GM21423 (cell line): ENCODE results near the gene NECAB2.

Source experiments
- ATAC-seq: cut with Tn5 transposase; IDR thresholded peaks from one replicate; pipeline ENCODE4 v1.9.1; 2021; ENCODE audit warnings: mild to moderate bottlenecking, moderate library complexity; ENCODE audit not compliant: unreplicated experiment

Gene NECAB2

DNA sequence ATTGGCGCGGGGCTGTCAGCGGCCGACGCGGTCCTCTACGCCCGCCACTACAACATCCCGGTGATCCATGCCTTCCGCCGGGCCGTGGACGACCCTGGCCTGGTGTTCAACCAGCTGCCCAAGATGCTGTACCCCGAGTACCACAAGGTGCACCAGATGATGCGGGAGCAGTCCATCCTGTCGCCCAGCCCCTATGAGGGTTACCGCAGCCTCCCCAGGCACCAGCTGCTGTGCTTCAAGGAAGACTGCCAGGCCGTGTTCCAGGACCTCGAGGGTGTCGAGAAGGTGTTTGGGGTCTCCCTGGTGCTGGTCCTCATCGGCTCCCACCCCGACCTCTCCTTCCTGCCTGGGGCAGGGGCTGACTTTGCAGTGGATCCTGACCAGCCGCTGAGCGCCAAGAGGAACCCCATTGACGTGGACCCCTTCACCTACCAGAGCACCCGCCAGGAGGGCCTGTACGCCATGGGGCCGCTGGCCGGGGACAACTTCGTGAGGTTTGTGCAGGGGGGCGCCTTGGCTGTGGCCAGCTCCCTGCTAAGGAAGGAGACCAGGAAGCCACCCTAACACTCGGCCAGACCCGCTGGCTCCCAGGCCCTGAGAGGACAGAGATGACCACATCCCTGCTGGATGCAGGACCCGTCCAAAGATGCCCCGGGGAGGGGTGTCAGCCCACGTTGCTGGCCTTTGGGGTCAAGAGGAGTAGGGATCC, 2.4 kb upstream of the NECAB2 start:
- ATAC-seq: no peak

DNA sequence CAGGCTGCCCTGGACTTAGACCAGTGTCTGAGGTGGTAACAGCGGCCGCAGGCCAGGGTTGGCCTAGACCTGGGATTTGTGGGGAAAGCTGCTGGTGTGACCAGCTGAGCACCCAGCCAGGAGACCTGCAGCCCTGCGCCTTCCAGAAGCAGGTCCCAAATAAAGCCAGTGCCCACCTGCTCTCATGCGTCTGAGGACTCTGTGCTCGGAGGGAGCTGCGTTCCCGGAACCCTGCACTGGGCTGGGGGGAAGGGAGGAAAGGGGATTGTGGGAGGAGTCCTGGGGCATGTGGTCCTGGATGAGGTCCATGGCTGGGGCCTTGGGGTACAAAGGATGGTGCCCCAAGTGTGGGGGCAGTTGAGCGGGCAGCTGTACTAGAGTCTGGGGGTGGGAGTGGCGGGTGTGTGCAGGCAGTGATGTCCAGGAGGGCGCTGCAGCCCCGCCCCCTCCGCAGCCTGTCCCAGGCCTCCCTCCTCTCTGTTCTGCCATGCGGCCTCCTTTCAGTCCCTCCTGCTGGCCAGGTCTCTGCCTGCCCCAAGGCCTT, 1.8 kb upstream of the NECAB2 start:
- ATAC-seq: no peak

DNA sequence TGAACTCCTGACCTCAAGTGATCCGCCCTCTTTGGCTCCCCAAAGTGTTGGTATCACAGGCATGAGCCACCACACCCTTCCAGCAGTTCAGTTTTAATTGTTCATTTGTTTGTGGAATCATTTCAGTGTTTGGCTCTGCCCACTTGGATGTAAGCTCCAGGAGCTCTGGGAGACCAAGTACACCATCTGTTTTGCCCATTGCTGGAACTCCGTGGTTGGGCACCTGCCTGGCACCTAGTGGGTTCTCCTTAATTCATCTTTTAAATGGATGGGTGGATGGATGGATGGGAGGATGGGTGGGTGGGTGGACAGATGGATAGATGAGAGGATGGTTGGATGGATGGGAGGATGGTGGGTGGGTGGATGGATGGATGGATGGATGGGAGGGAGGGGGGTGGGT, 953 bp upstream of the NECAB2 start:
- no peak for ATAC-seq

DNA sequence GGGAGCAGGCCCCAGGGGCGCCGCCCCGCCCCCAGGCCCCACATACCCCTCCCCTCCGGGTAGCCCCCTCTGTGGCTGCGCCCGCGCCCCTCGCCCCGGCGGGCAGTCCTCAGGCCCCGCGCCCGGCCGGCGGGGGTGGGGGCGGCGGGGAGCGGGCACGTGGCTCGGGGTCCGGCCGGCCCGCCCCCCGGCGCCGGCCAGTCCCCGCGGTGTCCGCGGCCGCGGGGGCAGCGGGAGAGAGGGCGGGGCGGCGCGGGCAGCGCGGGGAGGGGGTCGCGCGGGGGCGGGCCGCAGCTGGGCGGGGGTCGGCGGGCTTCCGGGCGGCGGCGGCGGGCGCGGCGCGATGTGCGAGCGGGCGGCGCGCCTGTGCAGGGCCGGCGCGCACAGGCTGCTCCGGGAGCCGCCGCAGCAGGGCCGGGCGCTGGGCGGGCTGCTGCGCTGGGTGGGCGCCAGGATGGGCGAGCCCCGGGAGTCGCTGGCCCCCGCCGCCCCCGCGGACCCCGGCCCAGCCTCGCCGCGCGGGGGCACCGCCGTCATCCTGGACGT, 335 bp downstream of the NECAB2 start:
- ATAC-seq: no peak

DNA sequence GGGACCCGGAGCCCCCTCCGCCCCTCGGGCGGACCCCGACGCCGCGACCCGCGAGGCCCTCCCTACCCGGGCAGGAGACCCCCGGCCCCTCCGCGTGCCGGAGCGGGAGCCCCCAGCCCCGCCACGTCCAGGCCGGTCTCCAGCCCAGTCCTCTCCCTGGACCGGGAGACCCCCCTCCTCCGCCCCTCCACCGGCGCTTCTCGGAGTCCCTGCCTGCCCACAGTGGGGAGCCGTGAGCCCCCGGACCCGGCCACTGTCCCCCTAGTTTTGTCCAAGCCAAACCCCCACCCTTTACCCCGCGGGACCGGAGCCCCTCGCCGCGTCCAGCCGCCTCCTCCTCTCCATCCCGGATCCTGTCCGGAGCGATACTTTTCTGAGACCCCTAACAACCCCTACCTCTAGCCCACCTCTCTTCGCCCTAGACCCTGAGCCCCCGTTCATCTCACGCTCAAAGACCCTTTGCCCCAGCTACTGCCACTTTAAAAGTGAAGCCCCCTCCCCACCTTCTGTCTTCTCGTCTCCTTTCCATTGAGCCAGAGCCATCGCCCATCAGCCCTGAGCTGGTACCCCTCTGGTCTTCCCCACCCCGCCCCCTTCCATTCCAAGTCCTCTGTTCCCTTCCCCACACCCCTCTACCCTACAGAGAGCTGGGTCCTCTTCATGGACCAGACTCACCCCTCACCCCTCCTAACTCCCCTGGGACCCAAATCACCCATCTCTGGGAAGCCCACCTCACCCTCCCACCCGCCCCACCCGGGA, 1.0 kb downstream of the NECAB2 start:
- ATAC-seq: no peak

DNA sequence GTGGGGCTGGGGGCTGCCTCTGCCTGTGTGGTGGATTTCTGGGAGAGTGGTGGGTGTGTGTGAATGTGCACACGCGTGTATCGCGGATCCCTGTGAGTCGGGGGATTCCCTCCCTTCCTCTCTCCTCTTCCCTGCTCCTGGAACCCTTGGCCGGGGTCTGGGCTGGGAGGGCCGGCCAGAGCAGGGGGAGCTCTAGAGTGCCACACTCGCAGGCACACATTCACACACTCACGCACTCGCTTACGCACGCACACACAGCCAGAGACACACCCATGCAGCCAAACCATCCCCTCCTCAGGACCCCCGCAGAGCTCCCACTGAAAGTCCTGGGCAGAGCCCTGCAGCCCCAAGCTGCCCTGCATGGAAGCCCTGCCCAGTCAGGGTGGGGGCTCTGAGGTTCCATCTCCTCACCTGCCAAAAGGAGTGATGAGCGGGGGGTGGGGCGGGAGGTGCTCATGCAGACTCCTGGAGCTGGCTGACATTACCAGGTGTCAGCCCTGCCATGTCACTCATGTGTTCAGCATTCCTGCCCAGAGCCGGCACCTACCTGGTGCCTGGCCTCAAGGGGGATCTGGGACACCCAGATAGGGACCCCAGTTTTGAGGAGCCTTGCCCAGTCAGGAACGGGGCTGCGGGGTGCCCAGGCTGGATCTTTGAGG, 1.9 kb downstream of the NECAB2 start:
- ATAC-seq: no peak

DNA sequence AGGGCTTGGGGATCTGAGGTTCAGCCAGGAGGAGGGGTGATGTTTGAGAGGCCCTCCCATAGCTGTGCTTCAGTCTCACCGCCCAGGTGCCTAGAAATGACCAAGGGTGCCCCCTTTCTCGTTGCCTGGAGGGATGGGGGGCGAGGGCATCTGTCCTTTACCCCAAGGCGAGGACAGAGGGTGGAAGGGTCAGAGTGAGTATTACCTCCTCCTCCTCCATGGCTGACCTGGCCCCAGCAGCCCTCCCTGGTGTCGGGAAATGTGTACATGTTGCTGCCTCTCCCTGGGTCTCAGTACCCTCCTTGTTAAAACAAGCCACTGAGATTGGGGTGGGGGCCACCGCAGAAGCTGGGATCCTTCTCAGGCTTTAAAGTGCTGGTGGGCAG, 2.4 kb downstream of the NECAB2 start:
- no peak for ATAC-seq

DNA sequence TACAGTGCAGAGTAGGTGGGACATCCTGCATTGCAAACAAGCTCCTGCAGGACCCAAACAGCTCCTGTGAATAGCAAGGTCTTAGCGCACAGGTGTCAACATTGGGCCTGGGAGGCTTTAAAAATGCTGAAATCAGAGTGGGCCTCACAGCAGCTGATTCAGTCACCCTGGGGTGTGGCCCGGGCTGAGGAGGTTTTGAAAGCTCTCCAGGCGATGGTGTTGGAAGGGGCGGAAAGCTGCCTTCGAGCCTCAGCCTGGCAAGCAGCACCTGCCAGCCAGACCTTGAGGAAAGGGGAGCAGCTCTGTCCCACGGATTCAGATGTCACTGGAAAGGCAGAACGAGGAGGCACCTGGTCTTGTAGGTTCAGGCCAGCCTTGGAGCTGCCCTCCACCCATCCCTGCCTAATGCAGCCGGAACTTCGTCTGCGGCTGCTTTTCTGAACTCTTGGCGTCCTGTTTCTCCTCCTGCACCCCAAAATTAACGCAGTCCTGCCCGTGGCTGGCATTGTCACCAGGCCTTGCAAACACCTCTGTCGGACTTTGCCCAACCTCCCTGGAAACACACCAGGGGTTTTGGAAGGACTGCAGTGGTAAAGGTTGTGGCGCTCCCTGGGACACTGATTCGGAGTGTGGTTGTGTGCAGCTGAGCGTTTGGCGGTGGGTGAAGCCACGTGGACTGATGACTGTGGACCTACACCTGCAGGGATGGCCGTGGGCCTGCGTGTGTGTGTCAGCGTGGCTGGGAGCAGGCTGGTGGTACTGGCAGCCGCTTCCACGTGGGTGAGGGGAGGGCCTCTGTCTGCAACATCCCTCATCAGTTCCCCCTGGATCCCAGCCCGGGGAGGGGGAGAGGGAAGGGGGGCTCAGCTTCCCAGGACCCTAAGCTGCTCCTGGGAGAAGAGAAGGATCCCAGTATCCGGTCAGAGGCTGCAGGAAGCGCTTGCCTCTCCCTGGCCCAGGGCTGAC, 3.4 kb downstream of the NECAB2 start:
- no peak for ATAC-seq

DNA sequence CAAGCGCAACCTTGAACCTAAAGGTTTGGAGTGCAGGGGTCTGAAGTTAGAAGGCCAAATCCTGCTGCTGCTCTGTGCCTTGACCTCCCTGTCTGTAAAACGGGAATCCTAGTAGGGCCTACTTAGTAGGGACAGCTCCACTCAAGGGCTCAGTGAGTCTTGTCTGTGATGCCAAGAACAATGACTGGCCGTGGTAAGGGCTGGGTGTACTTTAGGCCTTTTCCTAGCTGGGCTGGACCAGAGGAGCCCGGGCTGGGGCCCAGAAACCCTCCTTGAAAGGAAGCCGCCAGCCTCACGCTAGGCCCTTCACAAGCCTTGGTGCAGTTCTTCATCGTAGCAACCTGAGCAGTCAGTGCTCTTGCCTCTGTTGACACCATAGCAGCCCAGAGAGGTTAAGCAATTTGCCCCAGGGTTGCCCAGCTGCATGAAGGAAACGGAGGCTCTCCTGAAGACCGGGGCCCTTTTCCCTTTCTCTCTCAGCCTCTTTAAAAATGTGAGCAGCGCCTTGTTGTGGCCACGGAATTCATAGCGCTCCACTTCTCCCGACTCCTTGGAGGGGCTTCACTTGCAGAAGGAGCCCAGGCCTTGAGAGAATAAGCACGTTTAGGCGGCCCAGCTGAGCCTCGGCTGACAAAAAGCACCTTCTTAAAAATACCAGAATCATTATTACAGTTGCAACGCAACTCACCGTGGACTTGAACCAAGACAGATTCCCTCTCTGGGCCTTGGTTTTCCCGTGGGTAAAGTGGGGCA, 4.4 kb downstream of the NECAB2 start:
- no peak for ATAC-seq

DNA sequence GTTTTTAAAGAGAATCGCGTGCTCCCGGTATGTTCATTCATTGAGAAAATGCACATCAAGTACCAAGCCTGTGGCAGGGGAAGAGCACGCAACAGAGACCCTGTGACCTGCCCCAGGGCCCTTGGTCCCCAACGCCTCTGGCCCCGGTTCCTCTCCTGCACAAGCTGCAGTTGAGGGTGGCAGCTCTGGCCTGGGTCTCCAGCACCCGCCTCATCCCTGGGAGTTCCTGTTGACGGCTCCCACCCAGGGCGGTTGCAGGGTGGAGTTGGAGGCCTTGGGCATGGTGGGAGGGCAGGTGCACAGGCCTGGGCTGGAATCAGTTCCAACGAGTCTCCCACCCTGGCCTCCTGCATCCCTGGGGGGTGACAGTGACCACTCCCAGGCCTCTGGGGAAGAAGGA, 5.0 kb downstream of the NECAB2 start:
- no peak for ATAC-seq

DNA sequence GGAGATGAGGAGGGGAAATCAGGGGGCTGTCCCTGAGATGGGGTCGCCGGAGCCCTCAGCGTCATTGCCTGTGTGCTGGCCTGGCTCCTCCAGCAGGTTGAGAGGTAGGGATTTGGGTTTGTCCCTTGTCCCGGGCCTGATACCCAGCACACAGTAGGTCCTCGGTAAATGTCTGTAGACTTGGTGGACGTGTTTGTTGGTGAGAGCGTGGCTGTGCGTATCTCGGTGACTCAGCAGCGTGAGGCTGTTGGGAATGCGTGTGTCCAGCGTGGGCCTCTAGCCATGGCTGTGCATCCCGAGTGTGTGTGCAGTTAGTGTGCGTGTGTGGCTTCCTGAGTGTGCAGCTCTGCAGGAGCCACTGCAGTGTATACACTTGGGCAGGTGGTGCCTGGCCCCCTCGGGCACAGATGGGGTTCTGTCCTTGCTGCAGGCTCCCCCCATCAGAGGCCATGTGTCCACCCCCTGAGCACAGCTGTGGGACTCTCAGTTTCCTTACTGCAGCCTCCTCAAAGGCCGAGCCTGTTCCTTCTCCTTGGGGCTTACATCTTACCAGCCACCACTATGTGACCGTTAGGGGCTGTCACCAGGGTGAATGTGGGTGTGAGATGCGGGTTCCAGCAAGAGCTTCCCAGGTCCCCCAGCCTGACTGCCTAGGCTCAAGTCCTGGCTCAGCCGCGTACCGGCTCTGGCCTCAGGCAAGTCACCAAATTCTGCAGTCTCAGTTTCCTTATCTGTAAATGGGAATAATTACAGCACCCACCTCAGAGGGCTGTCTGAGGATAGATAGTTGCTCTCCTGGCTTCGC, 5.7 kb downstream of the NECAB2 start:
- ATAC-seq: no peak

DNA sequence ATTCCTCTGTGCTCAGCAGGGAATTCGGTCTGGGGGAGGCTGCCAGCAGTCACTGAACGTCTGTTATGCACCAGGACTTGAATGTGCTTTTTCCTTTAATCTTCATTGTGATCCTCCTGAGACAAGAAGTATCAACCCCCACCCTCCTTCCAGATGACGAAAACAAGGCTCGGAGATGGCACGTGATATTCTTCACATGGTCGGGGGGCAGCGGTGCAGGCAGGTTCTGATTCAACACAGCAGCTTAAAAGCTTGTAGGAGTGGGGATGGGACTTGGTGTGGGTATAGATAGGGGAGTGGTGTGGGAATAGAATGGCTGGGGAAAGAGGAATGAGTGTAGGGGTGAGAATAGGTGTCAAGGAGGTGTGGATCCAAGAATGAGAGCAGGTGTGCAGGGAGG, 6.4 kb downstream of the NECAB2 start:
- ATAC-seq: no peak

DNA sequence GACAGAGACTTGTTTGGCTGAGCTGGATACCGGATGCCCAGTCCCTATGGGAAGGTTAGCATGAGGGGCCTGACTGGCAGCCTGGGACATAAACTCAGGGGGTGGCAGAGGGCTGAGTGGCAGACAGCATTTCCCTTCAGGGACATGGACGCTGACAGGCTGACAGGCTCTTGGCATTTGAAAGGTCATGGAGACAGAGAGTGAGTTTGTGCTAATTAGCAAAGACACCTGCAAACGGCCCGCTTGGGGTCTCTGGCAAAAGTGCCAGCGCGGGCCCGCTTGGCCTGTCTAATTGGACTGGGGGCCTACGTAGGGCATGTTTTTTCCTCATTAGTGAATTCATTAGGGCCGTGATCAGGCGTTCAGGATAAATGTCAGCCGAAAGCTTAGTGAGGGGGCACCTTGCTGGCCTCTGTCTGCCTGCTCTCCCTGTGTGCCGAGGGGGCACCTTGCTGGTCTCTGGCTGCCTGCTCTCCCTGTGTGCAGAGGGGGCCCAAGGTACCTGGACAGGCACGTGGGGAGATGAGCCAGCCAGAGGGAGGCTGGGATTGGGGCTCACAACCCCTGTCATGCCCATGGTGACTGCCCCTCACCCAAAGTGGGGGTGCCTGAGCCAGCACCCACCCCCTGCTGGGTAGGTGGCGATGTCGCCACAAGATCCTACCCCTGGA, 7.7 kb downstream of the NECAB2 start:
- ATAC-seq: no peak

DNA sequence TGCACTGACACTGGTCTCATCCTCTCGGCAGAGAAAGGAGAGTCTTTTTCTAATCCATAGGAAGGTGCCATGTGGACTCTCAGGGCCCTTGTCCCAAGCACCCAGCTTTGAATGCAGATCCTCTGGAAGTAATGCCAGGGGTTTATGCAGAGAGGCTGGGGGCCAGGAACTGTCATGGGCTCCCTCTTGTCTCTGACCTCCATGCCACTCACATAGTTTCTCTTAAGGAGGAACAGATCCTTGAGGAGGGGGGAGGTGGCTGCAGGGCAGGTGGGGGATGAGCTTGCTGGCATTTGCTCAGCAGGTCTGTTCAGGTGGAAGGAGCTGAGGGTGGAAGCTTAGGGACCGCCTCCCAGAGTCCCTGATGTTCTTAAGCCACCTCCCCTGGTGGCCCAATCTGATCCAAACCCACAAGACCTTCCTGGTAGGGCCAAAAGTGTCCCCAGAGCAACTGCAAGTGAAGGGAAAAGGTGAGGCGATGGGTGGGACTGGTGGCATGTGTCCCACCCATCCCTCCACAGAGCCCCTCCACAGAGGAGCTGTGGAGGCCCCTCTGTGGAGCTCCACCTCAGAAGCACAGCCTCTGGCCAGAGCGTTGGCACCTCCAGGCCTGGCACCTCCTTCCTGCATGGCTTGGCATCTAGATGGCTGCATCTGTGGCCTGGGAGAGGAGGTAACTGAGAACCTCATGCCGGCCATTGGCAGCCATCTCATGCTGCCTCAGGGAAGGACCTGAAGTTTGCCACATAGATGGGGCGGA, 9.2 kb downstream of the NECAB2 start:
- no peak for ATAC-seq

DNA sequence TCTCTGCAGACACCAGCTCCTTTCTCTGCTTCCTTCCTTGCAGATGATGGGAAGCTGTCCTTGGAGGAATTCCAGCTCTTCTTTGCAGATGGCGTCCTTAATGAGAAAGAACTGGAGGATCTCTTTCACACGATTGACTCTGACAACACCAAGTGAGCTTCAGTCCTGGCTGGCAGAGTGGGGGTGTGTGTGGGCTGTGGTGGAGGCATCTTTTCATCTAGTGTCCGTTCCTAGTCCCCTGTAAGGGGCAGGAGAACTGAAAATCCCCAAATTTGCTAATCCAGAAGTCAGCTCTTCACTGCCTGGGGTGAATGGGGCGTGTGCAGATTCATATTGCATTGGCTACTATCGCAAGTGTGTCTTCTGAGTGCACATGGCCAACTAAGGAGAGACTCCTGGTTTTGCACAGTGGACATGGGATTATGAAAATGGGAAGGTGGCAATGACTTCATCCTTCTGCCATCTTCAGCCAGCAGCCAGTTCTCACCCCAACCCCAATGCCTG, 10.4 kb downstream of the NECAB2 start:
- no peak for ATAC-seq

DNA sequence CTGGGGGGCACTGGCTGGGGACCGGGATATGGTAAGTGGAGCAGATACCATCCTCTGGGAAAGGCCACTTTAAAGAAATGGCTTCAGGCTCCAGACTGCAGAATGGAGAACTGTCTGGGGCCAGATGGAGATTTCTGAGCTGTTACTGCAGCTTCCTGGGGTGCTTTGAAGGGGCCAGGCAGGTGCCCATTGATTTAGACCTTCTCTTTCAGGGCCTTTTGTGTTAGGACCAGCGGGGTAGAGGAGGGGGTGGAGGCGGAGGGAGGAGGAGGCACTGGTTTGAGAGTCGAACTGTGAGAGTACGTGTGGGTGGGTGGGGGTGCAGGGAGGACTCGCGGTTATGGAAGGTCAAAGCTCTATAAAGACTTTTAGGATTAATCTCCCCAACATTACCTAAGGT, 11.4 kb downstream of the NECAB2 start:
- no peak for ATAC-seq

DNA sequence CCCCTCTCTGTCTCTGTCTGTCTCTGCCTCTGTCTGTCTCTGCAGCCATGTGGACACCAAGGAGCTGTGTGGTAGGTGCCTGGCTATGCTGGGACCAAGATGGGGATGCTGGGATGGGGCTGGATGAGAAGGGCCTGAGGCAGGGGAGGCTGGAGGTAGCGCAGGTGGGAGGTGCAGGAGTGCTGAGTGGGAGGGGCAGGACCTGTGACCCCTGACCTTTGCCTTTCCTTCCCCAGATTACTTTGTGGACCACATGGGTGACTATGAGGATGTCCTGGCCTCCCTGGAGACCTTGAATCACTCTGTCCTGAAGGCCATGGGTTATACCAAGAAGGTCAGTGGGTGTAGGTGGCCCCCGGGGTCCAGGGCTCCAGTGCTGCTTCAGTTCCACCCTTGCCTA, 12.8 kb downstream of the NECAB2 start:
- no peak for ATAC-seq
